HCT116 (cell line): ENCODE measurements around the gene GNAS. TPM values are rescaled to one million over a fixed set of nuclear protein-coding genes. Genes with fewer than 3 reads are reported as not detected.

ENCODE experiments used
- ATAC-seq: fragments of 200-7000 bp; cut with Tn5 transposase; 2 replicates; pipeline ENCODE4 v1.9.1; 2020; ENCODE audit warnings: mild to moderate bottlenecking, moderate library complexity
- BruUV-seq: library from RNA; stranded (reverse); fragments of 400-500 nt; replicated peaks from 2 replicates; lab custom pipeline; 2021; lab: Mats Ljungman, UMichigan
- CTCF ChIA-PET: fragments of 300-600 bp; sonication (Branson Sonifier 250); formaldehyde crosslinking; loops from one replicate; lab custom pipeline; 2021; ENCODE audit warnings: antibody characterized with exemption; lab: Charles Lee
- POLR2A ChIA-PET: fragments of 300-600, 350-600 bp; sonication (Branson Sonifier 250); formaldehyde crosslinking; loops from one replicate; lab custom pipeline; 2021; ENCODE audit warnings: antibody characterized with exemption; lab: Charles Lee
- RAD21 ChIA-PET, 2 experiments: fragments of 300-600 bp; sonication (Branson Sonifier 250); formaldehyde crosslinking; loops; one replicate each; lab custom pipeline; 2023; ENCODE audit warnings: low total read pairs in 2 of 2; ENCODE audit not compliant: uncharacterized antibody in 2 of 2, unreplicated experiment in 2 of 2, low non-redundant PET in 1 of 2; lab: Charles Lee
- DNase-seq: peaks from one replicate; pipeline ENCODE4 v3.0.0-alpha.2; 2010; ENCODE audit warnings: low read depth, low spot score
- H2AFZ ChIP-seq: fragments of 200-600 bp; shearing (Covaris generic), sonication (generic); 2 replicates; pipeline ENCODE4 v1.6.1; 2017; ENCODE audit warnings: low read depth, mixed run types, mixed read lengths, antibody characterized with exemption, low read length; ENCODE audit not compliant: poor library complexity, severe bottlenecking
- H3K27ac ChIP-seq: 2 replicates; pipeline ENCODE4 v1.5.1; 2012; ENCODE audit warnings: low read depth, low read length
- H3K27me3 ChIP-seq: fragments of 200-600 bp; sonication (generic); 2 replicates; pipeline ENCODE4 v1.6.1; 2016; ENCODE audit warnings: mixed run types, low read length, mixed read lengths; ENCODE audit not compliant: insufficient read depth
- H3K36me3 ChIP-seq, 2 experiments: fragments of 200-500 bp in 1 of 2; fragments of 200-600 bp in 1 of 2; sonication (Bioruptor generic) in 1 of 2; sonication (generic) in 1 of 2; 2 replicates each; pipeline versions ENCODE4 v1.5.1 to v1.6.1; 2014 to 2016; ENCODE audit warnings: low read length in 2 of 2, inconsistent platforms in 1 of 2, mixed read lengths in 1 of 2, mixed run types in 1 of 2; ENCODE audit not compliant: insufficient read depth in 2 of 2, control insufficient read depth in 1 of 2
- H3K4me1 ChIP-seq, 2 experiments: fragments of 200-600 bp in 1 of 2; sonication (generic) in 1 of 2; 2 replicates each; pipeline versions ENCODE4 v1.5.1 to v1.6.1; 2012 to 2017; ENCODE audit warnings: low read length in 2 of 2, inconsistent platforms in 1 of 2, mild to moderate bottlenecking in 1 of 2, mixed read lengths in 1 of 2, mixed run types in 1 of 2, moderate library complexity in 1 of 2; ENCODE audit not compliant: insufficient read depth in 2 of 2, control insufficient read depth in 1 of 2
- H3K4me2 ChIP-seq: fragments of 200-600 bp; sonication (generic); 2 replicates; pipeline ENCODE4 v1.6.1; 2017; ENCODE audit warnings: mixed run types, low read length, mixed read lengths
- H3K4me3 ChIP-seq, 2 experiments: fragments of 200-600 bp in 1 of 2; sonication (generic) in 1 of 2; replicated peaks in 1 of 2; 2 replicates each; pipeline ENCODE4 v1.5.1; 2011 to 2016; ENCODE audit warnings: low read length in 2 of 2, control low read depth in 1 of 2, low read depth in 1 of 2, mild to moderate bottlenecking in 1 of 2, mixed read lengths in 1 of 2, mixed run types in 1 of 2
- H3K79me2 ChIP-seq: fragments of 200-600 bp; sonication (generic); 2 replicates; pipeline ENCODE4 v1.6.1; 2017; ENCODE audit warnings: mild to moderate bottlenecking, mixed run types, low read length, moderate library complexity, mixed read lengths; ENCODE audit not compliant: insufficient read depth
- H3K9ac ChIP-seq: fragments of 200-600 bp; sonication (generic); 2 replicates; pipeline ENCODE4 v1.6.1; 2016; ENCODE audit warnings: low read length, mixed read lengths
- H3K9me2 ChIP-seq: fragments of 200-600 bp; sonication (generic), shearing (Covaris generic); 2 replicates; pipeline ENCODE4 v1.6.1; 2017; ENCODE audit warnings: mixed run types, mild to moderate bottlenecking, moderate library complexity; ENCODE audit not compliant: insufficient read depth
- H3K9me3 ChIP-seq, 2 experiments: fragments of 200-500 bp in 1 of 2; fragments of 200-600 bp in 1 of 2; sonication (Bioruptor generic) in 1 of 2; sonication (generic) in 1 of 2; 2 replicates each; pipeline ENCODE4 v1.6.1; 2014 to 2017; ENCODE audit warnings: low read length in 2 of 2, mixed read lengths in 2 of 2, inconsistent platforms in 1 of 2, low read depth in 1 of 2, mild to moderate bottlenecking in 1 of 2, mixed run types in 1 of 2, moderate library complexity in 1 of 2; ENCODE audit not compliant: control insufficient read depth in 1 of 2, insufficient read depth in 1 of 2
- H4K20me1 ChIP-seq: fragments of 200-600 bp; sonication (generic), shearing (Covaris generic); 2 replicates; pipeline ENCODE4 v1.6.1; 2017; ENCODE audit warnings: mixed run types, mild to moderate bottlenecking, moderate library complexity; ENCODE audit not compliant: insufficient read depth
- CEBPB ChIP-seq: IDR thresholded peaks from 2 replicates; pipeline ENCODE4 v1.6.1; 2012; ENCODE audit warnings: low read depth
- EGR1 ChIP-seq: IDR thresholded peaks from 2 replicates; pipeline ENCODE4 v1.6.1; 2012; ENCODE audit warnings: low read depth
- intact Hi-C: fragments of 100-400 bp; cut with micrococcal nuclease; formaldehyde crosslinking; loops from 2 replicates; pipeline ENCODE4 v1.10.0; 2022
- total RNA-seq: library from RNA; stranded (reverse); gene quantifications from one replicate; pipeline ENCODE4 v1.2.1, GENCODE V29; 2021; ENCODE audit not compliant: unreplicated experiment
- TF ChIP-seq, protein P1 (sequence below), 3 experiments: fragments of 200-600 bp in 1 of 3; sonication (generic) in 1 of 3; IDR thresholded peaks in 2 of 3; conservative IDR thresholded peaks in 1 of 3; 2 replicates each; pipeline ENCODE4 v1.5.1; 2012 to 2017; ENCODE audit warnings: low read depth in 2 of 3, low read length in 2 of 3, antibody characterized with exemption in 1 of 3, borderline replicate concordance in 1 of 3, control low read depth in 1 of 3, mild to moderate bottlenecking in 1 of 3, mixed read lengths in 1 of 3, mixed run types in 1 of 3, moderate library complexity in 1 of 3; ENCODE audit not compliant: insufficient read depth in 1 of 3
- TF ChIP-seq, protein P2 (sequence below): IDR thresholded peaks from 2 replicates; pipeline ENCODE4 v1.6.1; 2012; ENCODE audit warnings: low read depth

GNAS gene
- total RNA-seq, 1 experiment from 2014 or later: 699 TPM

DNA sequence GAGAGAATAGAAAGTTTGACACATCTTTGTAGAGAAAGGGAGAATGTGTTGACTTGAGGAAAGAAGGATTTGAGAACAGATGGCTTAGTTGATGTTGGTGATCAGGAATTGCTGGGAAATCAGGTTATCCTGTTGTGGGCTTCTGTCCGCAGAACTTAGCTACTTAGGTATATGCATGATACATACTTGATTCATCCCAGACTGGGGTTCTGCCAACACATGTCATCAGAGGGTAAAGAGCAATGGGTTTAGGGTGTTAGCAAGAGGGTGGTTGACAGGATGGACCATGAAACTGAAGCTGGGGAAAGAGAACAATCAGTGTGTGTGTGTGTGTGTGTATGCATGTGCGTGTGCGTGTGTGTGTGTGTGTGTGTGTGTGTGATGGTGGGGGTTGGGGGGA lies 78.0 kb downstream of the GNAS start:
- no peak overlapping the region for H3K4me2 ChIP-seq
- no peaks in the 10 kb centered on the region for H4K20me1 ChIP-seq
- no peaks in the 10 kb centered on the region for H3K79me2 ChIP-seq
- POLR2A ChIA-PET: no interaction called here
- H3K4me1 ChIP-seq: no peaks in the 10 kb centered on the region
- intact Hi-C loops: no loop called here
- H3K27ac ChIP-seq: no peak overlapping the region
- DNase-seq: no peak
- no TSS peak for BruUV-seq
- no peaks in the 10 kb centered on the region for H3K9me2 ChIP-seq
- RAD21 ChIA-PET: no interaction called here
- CTCF ChIA-PET: no interaction called here
- ATAC-seq: no peak
- TF ChIP-seq, protein P1, sequence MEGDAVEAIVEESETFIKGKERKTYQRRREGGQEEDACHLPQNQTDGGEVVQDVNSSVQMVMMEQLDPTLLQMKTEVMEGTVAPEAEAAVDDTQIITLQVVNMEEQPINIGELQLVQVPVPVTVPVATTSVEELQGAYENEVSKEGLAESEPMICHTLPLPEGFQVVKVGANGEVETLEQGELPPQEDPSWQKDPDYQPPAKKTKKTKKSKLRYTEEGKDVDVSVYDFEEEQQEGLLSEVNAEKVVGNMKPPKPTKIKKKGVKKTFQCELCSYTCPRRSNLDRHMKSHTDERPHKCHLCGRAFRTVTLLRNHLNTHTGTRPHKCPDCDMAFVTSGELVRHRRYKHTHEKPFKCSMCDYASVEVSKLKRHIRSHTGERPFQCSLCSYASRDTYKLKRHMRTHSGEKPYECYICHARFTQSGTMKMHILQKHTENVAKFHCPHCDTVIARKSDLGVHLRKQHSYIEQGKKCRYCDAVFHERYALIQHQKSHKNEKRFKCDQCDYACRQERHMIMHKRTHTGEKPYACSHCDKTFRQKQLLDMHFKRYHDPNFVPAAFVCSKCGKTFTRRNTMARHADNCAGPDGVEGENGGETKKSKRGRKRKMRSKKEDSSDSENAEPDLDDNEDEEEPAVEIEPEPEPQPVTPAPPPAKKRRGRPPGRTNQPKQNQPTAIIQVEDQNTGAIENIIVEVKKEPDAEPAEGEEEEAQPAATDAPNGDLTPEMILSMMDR (IDR thresholded peaks at IDR 0.05 in 2 of 3, conservative IDR thresholded peaks at IDR 0.05 in 1 of 3; ENCODE audit: borderline replicate concordance in 1 of 3, insufficient read depth in 1 of 3, low read depth in 2 of 3, low read length in 2 of 3): no peak
- TF ChIP-seq CEBPB: no peak
- no peak for TF ChIP-seq EGR1
- TF ChIP-seq, protein P2, sequence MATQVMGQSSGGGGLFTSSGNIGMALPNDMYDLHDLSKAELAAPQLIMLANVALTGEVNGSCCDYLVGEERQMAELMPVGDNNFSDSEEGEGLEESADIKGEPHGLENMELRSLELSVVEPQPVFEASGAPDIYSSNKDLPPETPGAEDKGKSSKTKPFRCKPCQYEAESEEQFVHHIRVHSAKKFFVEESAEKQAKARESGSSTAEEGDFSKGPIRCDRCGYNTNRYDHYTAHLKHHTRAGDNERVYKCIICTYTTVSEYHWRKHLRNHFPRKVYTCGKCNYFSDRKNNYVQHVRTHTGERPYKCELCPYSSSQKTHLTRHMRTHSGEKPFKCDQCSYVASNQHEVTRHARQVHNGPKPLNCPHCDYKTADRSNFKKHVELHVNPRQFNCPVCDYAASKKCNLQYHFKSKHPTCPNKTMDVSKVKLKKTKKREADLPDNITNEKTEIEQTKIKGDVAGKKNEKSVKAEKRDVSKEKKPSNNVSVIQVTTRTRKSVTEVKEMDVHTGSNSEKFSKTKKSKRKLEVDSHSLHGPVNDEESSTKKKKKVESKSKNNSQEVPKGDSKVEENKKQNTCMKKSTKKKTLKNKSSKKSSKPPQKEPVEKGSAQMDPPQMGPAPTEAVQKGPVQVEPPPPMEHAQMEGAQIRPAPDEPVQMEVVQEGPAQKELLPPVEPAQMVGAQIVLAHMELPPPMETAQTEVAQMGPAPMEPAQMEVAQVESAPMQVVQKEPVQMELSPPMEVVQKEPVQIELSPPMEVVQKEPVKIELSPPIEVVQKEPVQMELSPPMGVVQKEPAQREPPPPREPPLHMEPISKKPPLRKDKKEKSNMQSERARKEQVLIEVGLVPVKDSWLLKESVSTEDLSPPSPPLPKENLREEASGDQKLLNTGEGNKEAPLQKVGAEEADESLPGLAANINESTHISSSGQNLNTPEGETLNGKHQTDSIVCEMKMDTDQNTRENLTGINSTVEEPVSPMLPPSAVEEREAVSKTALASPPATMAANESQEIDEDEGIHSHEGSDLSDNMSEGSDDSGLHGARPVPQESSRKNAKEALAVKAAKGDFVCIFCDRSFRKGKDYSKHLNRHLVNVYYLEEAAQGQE: no peak
- no peaks in the 10 kb centered on the region for H3K27me3 ChIP-seq
- no peaks in the 10 kb centered on the region for H3K9me3 ChIP-seq
- H3K36me3 ChIP-seq: no peaks in the 10 kb centered on the region
- H2AFZ ChIP-seq: no peak overlapping the region
- H3K4me3 ChIP-seq: no peak overlapping the region
- H3K9ac ChIP-seq: no peak overlapping the region
